A549 (cell line): ENCODE measurements around the gene ZDHHC24. TPM values are rescaled to one million over a fixed set of nuclear protein-coding genes. Genes with fewer than 3 reads are reported as not detected.

Experiments
- ATAC-seq, 2 experiments: fragments of 200-7000 bp in 1 of 2; fragments of >200 bp in 1 of 2; cut with Nextera tagmentation in 1 of 2; cut with Tn5 transposase in 1 of 2; 3 replicates each; pipeline versions ENCODE4 v1.8.0 to v1.9.1; 2018 to 2020; ENCODE audit warnings: mild to moderate bottlenecking in 1 of 2, moderate library complexity in 1 of 2
- CTCF ChIA-PET: fragments of 300-600 bp; sonication (Branson Sonifier 250); formaldehyde crosslinking; extraction: SDS; loops from one replicate; lab custom pipeline; 2021; ENCODE audit warnings: antibody characterized with exemption, inconsistent platforms; lab: Yijun Ruan, JAX
- POLR2A ChIA-PET: fragments of 350-600 bp; formaldehyde crosslinking; extraction: SDS; loops from one replicate; lab custom pipeline; 2021; ENCODE audit warnings: antibody characterized with exemption, inconsistent platforms; lab: Yijun Ruan, JAX
- DNase-seq, 2 experiments: peaks; one replicate each; pipeline versions ENCODE4 v3.0.0 to v3.0.0-alpha.2; 2011 to 2016; ENCODE audit warnings: low read depth in 1 of 2, low spot score in 1 of 2
- FAIRE-seq: peaks from 2 replicates; lab custom pipeline; 2011; peaks lifted over from hg19 to GRCh38; lab: Jason Lieb, UNC
- H3K27ac ChIP-seq, 2 experiments: fragments of >200 bp; sonication (Bioruptor Twin); formaldehyde crosslinking; 3 replicates each; pipeline ENCODE4 v1.5.1; 2016 to 2017
- H3K4me1 ChIP-seq: fragments of >200 bp; sonication (Bioruptor Twin); formaldehyde crosslinking; 3 replicates; pipeline ENCODE4 v1.6.1; 2016
- H3K4me2 ChIP-seq: fragments of >200 bp; sonication (Bioruptor Twin); formaldehyde crosslinking; 3 replicates; pipeline ENCODE4 v1.6.1; 2016
- H3K4me3 ChIP-seq: fragments of >200 bp; sonication (Bioruptor Twin); formaldehyde crosslinking; 3 replicates; pipeline ENCODE4 v1.5.1; 2016
- H3K9me3 ChIP-seq: fragments of >200 bp; sonication (Bioruptor Twin); formaldehyde crosslinking; 3 replicates; pipeline ENCODE4 v1.6.1; 2016
- BHLHE40 ChIP-seq: IDR thresholded peaks from 2 replicates; pipeline ENCODE4 v1.6.1; 2012; ENCODE audit warnings: low read depth, low read length, inconsistent platforms
- CBX2 ChIP-seq: fragments of 200-600 bp; sonication (generic); IDR thresholded peaks from 2 replicates; pipeline ENCODE4 v1.6.1; 2016; ENCODE audit warnings: low read depth, mild to moderate bottlenecking, borderline replicate concordance
- CBX8 ChIP-seq: fragments of 200-600 bp; sonication (generic); IDR thresholded peaks from 2 replicates; pipeline ENCODE4 v1.6.1; 2016
- E2F6 ChIP-seq: IDR thresholded peaks from 2 replicates; pipeline ENCODE4 v1.6.1; 2012; ENCODE audit warnings: low read depth, borderline replicate concordance
- EHMT2 ChIP-seq: fragments of 200-600 bp; sonication (generic); IDR thresholded peaks from 2 replicates; pipeline ENCODE4 v1.6.1; 2016; ENCODE audit warnings: antibody characterized with exemption, low read depth, mild to moderate bottlenecking, moderate library complexity
- FOXS1 ChIP-seq: fragments of 250-450 bp; sonication (Bioruptor Pico); IDR thresholded peaks from 2 replicates; pipeline ENCODE4 v1.5.0; 2020; ENCODE audit warnings: mild to moderate bottlenecking, moderate library complexity
- HMGXB4 ChIP-seq: fragments of 250-450 bp; sonication (Bioruptor Pico); IDR thresholded peaks from 2 replicates; pipeline ENCODE4 v1.5.0; 2021; ENCODE audit warnings: mild to moderate bottlenecking, moderate library complexity, borderline replicate concordance
- HOXB13 ChIP-seq: fragments of 250-450 bp; sonication (Bioruptor Pico); IDR thresholded peaks from 2 replicates; pipeline ENCODE4 v1.5.0; 2020; ENCODE audit warnings: low read depth, mild to moderate bottlenecking, moderate library complexity
- HOXB5 ChIP-seq: fragments of 250-450 bp; sonication (Bioruptor Pico); IDR thresholded peaks from 2 replicates; pipeline ENCODE4 v1.5.0; 2020; ENCODE audit warnings: mild to moderate bottlenecking, moderate library complexity
- KDM1A ChIP-seq: fragments of 200-600 bp; sonication (generic); IDR thresholded peaks from 2 replicates; pipeline ENCODE4 v1.6.1; 2016; ENCODE audit warnings: low read depth, mild to moderate bottlenecking
- MAX ChIP-seq: IDR thresholded peaks from 2 replicates; pipeline ENCODE4 v1.6.1; 2012
- NR3C1 ChIP-seq: fragments of >200 bp; sonication (Bioruptor Twin); formaldehyde crosslinking; IDR thresholded peaks from 3 replicates; pipeline ENCODE4 v1.6.1; 2017
- PHF8 ChIP-seq: fragments of 200-600 bp; sonication (generic); IDR thresholded peaks from 2 replicates; pipeline ENCODE4 v1.6.1; 2016; ENCODE audit warnings: low read depth, mild to moderate bottlenecking, antibody characterized with exemption, moderate library complexity, borderline replicate concordance
- POLR2AphosphoS2 ChIP-seq: conservative IDR thresholded peaks from 2 replicates; pipeline ENCODE4 v1.6.1; 2012; ENCODE audit warnings: low read length, improper control_type of control experiment, inconsistent platforms
- RAD21 ChIP-seq, 2 experiments: fragments of >200 bp in 1 of 2; sonication (Bioruptor Twin) in 1 of 2; formaldehyde crosslinking in 1 of 2; IDR thresholded peaks in 1 of 2; conservative IDR thresholded peaks in 1 of 2; 2 replicates in 1 of 2; 3 replicates in 1 of 2; pipeline ENCODE4 v1.6.1; 2012 to 2018; ENCODE audit warnings: inconsistent platforms in 1 of 2
- SREBF2 ChIP-seq: fragments of 450-650 bp; IDR thresholded peaks from 2 replicates; pipeline ENCODE4 v1.6.1; 2014; ENCODE audit warnings: mild to moderate bottlenecking, moderate library complexity
- TP53 ChIP-seq: fragments of 250-450 bp; sonication (Bioruptor Pico); IDR thresholded peaks from 2 replicates; pipeline ENCODE4 v1.5.0; 2021; ENCODE audit warnings: mild to moderate bottlenecking, moderate library complexity
- WGBS: methylation state at CpG from one replicate; pipeline ENCODE4 v1.1.6; 2017; ENCODE audit errors: missing lambda C conversion rate; 5-methylcytosine and 5-hydroxymethylcytosine counted together
- polyA plus RNA-seq, 4 experiments: library from polyadenylated mRNA; depleted of rRNA in 3 of 4; stranded (reverse); fragments of >200 nt; fragmentation: RNase III in 1 of 4; extraction: RNeasy Plus Mini Kit Qiagen cat#74134 plus additional on column Dnase treatment in 1 of 4; gene quantifications; 2 replicates in 3 of 4; 3 replicates in 1 of 4; pipeline ENCODE4 v1.2.3, GENCODE V29; 2011 to 2017
- TF ChIP-seq, protein P1 (sequence below): fragments of >200 bp; sonication (Bioruptor Twin); formaldehyde crosslinking; IDR thresholded peaks from 2 replicates; pipeline ENCODE4 v1.6.1; 2016
- TF ChIP-seq, protein P2 (sequence below): fragments of 150-350 bp; IDR thresholded peaks from 2 replicates; pipeline ENCODE4 v1.6.1; 2014; ENCODE audit warnings: low read depth, mild to moderate bottlenecking, low read length
- TF ChIP-seq, protein P3 (sequence below): fragments of 250-450 bp; sonication (Bioruptor Pico); IDR thresholded peaks from 2 replicates; pipeline ENCODE4 v1.5.0; 2020; ENCODE audit warnings: low read depth, mild to moderate bottlenecking, moderate library complexity

Gene ZDHHC24
- polyA plus RNA-seq, 2 of the 4 experiments (the other 2 are of a cell fraction) = 8.6 to 8.7 TPM

DNA sequence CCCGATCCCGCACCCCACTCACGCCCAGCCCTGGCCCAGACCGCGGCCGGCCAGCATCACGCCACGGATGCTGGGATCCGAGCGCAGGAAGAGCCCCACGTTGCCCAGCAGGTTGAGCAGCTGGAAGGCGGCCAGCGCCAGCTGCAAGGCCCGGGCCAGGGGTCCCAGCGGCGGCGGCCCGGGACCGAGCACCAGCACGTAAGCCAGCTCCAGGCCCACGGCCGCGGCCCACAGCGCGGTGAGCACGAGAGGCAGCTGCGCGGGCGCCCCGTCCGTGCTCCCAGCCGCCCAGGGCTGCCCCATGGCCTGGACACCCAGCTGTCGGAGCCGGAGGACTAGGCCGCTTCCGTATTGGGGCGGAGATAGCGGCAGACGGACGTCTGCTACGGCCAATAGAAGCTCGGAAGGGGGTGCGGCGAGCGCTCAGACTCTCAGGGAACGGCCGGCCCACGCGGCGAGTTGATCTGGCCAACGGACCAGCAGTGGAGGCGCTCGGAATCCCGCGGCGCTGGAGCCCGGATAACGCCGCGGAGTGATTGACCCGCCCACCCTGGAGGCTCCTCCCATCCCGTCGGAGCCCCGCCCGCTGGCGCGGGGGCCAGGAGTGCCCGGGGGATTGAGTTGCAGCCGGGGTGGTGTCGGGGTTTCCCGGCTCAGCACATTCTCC, at the start of gene ZDHHC24 (continued):
- TF ChIP-seq TP53 (CRISPR knock-in tag) = no peak

- peaks cover 9% of the 10 kb centered on the region; the same call in 2 of the 3 replicates for H3K4me1 ChIP-seq
- H3K27ac ChIP-seq = no peak overlapping the region
- no peaks in the 10 kb centered on the region; the same call in 2 of the 3 replicates for H3K9me3 ChIP-seq
- FAIRE-seq = no peak
- no peak for TF ChIP-seq SREBF2
- TF ChIP-seq, all 56 proteins: peak for 0
- no peak overlapping the region for H3K4me3 ChIP-seq
- ATAC-seq (no peak), DNase-seq (no peak)
- H3K4me2 ChIP-seq = 0 out of 3 replicates have a peak overlapping the region, but pooled peaks have one; percentile 5
- POLR2A ChIA-PET = no interaction called here
- CTCF ChIA-PET = interaction anchor here (0.9 to 9.5 kb wide), 3 partner anchors 15 to 83 kb away, joined by 4 to 89 read pairs (median 12); partner anchors contain the start of gene RBM4B
- WGBS = 93% methylated on average over 5 of the region's 5 CpGs
These were observed 49.5 kb upstream of the ZDHHC24 start for GRCh38 chr11:66595245-66595904.

DNA sequence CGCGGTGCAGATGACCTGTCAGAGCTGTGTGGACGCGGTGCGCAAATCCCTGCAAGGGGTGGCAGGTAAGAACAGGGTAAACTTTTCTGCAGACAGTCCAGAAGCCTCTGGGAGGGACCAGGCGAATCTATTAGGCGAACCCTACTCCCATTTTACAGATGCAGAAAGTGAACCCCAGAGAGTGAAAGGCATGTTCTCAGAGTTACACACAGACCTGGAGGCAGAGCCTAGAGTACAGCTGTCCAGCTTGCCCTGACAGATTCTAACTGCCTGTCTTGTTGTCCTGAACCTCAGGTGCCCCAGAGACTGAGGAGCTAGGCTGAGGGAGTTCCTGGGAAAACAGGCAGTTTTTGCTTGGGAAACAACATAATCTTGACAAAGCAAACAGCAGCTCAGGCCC, 47.8 kb upstream of the ZDHHC24 start:
- ATAC-seq = no peak
- H3K4me1 ChIP-seq = peaks cover 9% of the 10 kb centered on the region; the same call in 2 of the 3 replicates
- peak overlapping the region; percentile 68 for H3K4me3 ChIP-seq
- TF ChIP-seq PHF8 (no peak), E2F6 (no peak), RAD21 (conservative IDR thresholded peaks at IDR 0.05 in 1 of 2, IDR thresholded peaks at IDR 0.05 in 1 of 2) (no peak), EHMT2 (no peak), KDM1A (no peak), HOXB13 (CRISPR knock-in tag) (no peak), HMGXB4 (CRISPR knock-in tag) (no peak), MAX (no peak), FOXS1 (CRISPR knock-in tag) (no peak), CBX8 (no peak), SREBF2 (no peak), POLR2AphosphoS2 (no peak), CBX2 (no peak), NR3C1 (no peak), HOXB5 (CRISPR knock-in tag) (no peak), BHLHE40 (no peak)
- TF ChIP-seq, protein P1, sequence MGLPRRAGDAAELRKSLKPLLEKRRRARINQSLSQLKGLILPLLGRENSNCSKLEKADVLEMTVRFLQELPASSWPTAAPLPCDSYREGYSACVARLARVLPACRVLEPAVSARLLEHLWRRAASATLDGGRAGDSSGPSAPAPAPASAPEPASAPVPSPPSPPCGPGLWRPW = no peak
- TF ChIP-seq, protein P2, sequence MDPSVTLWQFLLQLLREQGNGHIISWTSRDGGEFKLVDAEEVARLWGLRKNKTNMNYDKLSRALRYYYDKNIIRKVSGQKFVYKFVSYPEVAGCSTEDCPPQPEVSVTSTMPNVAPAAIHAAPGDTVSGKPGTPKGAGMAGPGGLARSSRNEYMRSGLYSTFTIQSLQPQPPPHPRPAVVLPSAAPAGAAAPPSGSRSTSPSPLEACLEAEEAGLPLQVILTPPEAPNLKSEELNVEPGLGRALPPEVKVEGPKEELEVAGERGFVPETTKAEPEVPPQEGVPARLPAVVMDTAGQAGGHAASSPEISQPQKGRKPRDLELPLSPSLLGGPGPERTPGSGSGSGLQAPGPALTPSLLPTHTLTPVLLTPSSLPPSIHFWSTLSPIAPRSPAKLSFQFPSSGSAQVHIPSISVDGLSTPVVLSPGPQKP = no peak
- TF ChIP-seq, protein P3, sequence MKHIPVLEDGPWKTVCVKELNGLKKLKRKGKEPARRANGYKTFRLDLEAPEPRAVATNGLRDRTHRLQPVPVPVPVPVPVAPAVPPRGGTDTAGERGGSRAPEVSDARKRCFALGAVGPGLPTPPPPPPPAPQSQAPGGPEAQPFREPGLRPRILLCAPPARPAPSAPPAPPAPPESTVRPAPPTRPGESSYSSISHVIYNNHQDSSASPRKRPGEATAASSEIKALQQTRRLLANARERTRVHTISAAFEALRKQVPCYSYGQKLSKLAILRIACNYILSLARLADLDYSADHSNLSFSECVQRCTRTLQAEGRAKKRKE (CRISPR knock-in tag) = no peak
- no peaks in the 10 kb centered on the region; the same call in 2 of the 3 replicates for H3K9me3 ChIP-seq
- WGBS = 63% methylated on average over 7 of the region's 7 CpGs
- no peak for FAIRE-seq
- DNase-seq = no peak
- POLR2A ChIA-PET = interaction anchor here (1.3 to 1.4 kb wide), 2 partner anchors 45 to 47 kb away, joined by 3 to 8 read pairs; partner anchors contain the start of genes ACTN3, RBM4 and ZDHHC24
- H3K4me2 ChIP-seq = peak overlapping the region; percentile 80
- CTCF ChIA-PET = interaction anchor here (1.2 to 9.5 kb wide), 6 partner anchors 13 to 84 kb away, joined by 3 to 89 read pairs (median 7); partner anchors contain the start of gene RBM4B
- peak overlapping the region; percentile 89 to 91 for H3K27ac ChIP-seq
